HUDEP-2 (cell line): ENCODE data around the gene BCAR1.
"Not testable (repeated sequence)": the region's sequence is repeated elsewhere in the genome, so short reads cannot be mapped to it uniquely, and the experiment has no call there.

Experiments
- DNase-seq, 76 experiments: peaks; one replicate each; lab custom pipeline; 2025; ENCODE audit not compliant: unreplicated experiment in 76 of 76; lab: John Stamatoyannopoulos, UW

Gene BCAR1

DNA sequence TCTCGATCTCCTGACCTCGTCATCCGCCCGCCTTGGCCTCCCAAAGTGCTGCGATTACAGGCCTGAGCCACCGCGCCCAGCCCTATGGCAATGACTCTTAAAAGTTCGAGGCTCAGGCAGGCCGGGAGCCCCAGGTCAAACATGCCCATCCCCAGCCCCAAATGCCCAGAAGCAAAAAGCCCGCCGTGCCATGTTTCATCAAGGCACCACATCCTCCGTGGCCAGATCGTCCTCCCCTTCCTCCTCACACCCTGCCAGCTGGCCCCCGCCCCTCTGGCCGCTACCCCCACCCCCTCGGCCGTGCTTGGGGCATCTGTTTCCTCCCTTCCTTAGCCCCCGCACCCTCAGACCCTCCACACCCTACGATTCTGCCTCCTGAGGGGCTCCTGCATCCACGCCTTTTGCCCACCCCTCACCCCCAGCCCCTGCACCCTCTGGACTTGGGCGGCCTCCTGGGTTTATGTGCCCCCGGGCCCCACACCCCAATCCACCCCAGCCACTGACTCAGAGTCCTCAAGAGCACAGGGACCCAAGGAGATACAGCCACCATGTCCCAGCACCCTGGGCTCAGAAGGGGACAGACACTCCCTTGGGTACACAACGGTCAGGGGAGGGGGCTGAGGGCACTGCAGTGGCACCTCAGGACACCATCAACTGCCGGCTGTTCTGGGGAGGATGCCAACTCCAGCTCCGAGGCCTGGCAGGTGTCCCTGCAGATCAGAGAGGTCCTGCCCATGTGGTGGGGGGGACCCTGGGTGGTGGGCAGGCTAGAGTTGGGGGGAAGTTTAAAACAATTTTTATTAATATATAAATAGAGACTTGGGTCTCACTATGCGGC is 25.5 kb downstream of the BCAR1 start:
- no peak for DNase-seq

DNA sequence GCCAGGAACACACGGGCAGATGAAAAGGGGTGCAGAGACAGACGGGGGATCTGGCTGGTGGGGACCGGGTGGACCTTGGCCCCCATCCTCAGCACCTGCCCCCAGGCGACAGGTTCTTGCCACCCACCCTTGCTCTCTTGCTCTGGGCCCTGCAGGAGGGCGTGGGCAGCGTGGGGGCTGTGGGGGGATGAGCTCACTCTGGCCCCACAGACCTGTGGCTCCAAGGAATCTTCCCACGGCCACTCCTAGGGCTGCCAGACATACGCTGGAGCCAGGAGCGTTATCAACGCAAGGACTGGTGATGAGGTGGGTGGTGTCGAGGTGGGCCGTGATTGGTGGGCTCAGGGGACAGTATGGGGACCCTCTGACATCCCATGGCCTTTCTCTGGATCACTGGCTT is 26.3 kb downstream of the BCAR1 start:
- DNase-seq = no peak

DNA sequence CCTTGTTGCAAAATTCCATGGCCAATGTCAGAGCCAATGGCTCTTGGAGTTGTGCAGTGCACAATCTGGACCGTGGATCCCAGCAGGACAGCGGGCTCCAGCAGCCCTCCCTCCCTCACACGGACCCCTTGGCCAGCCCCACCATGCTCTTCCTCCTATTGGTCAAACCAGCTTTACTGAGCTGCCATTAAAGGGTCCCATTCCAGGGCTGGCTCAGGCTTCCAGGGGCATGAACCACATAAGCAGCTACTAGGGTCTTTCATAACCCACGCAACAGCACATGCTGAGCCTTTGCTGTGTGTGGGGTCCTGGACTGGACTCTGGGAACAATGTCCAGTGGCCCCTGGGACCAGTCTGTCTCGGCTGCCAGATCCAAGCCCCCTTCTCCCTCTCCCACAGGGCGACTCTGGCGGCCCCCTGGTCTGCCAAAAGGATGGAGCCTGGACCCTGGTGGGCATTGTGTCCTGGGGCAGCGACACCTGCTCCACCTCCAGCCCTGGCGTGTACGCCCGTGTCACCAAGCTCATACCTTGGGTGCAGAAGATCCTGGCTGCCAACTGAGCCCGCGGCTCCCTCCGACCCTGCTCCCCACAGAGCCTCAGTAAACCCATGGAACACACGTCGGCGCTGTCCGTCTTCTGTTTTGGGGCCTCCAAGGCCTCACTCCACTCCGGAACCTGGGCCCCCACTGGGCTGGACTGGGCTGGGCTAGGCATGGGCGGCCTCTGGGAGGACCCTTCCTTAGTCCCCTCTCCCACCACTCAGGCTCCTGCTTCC is 26.9 kb downstream of the BCAR1 start:
- DNase-seq = no peak

DNA sequence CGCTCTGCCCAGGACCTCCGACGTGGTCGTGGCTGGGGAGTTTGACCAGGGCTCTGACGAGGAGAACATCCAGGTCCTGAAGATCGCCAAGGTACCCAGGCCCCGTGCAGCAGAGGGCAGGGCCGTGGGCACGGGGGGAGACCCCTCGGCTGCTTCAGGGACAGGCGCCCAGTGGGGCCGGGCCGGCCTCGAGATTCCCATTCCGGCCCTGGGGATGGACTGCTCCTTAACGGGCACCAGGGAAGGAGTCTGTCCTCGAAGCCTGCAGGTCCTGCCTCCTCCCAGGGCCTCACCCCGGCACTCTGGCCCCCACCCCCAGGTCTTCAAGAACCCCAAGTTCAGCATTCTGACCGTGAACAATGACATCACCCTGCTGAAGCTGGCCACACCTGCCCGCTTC is 28.3 kb downstream of the BCAR1 start:
- DNase-seq = not testable (repeated sequence)

DNA sequence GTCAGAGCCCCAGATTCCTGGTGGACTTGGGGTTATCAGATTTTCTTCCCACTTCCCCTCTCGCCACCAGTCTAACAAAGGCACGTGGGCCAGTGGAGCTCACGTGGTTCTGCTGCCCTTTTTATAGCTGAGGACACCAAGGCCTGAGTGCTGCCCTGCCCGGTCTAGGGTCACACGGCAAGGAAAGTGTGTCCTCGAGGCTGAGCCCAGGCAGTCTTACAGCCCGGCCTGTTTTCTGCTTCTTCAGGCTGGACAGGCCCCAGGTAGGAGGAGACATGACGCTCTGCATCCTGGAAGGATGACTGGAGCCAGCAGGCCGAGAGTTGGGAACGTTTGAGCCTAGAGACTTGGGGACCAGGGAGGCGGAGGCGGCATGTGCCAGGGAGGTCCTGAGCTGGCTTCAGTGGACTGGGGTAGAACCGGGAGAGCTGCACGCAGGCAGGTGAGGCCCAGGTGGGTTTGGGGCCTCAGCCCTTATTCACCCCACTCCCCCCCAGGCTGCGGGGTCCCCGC is 29.1 kb downstream of the BCAR1 start:
- no peak for DNase-seq

DNA sequence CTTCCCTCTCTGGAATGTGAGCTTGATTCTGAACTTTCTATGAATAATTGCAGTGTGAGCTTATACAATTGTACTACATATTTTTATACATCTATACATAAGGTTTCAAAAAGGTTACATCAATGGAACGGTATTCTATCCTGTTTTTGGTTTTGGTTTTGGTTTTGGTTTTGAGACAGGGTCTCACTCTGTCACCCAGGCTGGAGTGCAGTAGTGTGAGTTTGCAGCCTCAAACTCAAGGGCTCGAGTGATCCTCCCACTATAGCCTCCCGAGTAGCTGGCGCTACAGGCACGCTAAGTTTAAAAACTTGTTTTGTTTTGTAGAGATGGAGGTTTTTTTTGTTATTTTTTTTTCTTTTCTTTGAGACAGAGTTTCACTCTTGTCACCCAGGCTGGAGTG is 31.6 kb downstream of the BCAR1 start:
- DNase-seq = no peak

DNA sequence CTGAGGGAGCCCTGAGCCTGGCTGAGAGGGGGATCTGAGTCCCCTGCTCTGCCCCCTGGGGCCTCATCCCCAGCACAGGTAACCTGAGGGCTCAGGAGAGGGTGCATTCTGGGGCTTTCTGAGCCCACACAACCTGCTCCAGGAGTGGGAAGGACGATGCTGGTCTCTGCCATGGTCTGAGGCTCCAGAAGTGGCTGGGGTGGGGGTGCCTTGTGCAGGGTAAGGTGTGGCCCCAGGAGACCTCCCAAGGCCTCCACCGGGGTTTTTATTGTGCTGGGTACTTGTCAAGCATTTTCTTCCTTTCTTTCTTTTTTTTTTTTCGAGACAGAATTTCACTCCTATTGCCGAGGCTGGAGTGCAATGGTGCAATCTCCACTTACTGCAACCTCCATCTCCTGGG is 32.3 kb downstream of the BCAR1 start:
- DNase-seq = no peak

DNA sequence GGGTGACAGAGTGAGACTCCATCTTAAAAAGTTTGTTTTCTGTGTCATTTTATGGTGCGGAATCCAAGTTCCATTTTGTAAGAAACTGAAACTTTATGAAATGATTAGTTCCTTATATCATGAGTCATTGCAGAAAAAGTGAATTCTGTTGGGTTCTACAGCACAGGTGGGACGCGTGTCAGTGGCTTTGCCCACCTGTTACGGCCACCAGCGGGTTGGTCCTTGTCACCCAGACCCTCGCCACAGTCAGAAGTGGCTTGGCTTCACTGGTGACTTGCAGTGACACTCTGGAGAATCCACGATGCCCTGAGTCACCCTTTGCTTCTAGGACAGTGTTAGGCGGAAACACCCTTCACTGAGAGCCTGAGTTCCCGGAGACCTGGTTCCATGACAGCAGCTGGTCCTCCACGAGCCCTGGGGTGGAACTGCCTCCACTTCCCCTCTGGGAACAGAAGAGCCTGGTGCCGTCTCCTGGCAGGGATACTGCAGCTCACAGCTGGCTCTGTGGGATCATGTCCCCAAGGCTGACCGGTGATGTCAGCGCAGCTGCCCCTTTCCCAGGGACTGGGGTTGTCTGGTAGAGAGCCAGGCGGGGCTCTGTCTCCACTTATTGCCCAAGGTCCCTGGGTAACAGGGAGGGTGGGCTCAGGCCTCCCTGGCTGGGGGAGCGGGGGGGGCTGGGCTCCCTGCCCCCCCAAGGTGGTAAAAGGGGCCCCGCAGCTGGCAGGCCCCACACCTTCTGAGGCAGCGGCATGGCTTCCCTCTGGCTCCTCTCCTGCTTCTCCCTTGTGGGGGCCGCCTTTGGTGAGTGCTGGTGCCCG is 33.0 kb downstream of the BCAR1 start, which contains the start of gene CTRB1:
Gene CTRB1, plus strand, starts transcription at position 733 of the 821 bp plus-strand sequence. Its CDS starts 20 bp downstream, at position 753.
- DNase-seq = no peak

DNA sequence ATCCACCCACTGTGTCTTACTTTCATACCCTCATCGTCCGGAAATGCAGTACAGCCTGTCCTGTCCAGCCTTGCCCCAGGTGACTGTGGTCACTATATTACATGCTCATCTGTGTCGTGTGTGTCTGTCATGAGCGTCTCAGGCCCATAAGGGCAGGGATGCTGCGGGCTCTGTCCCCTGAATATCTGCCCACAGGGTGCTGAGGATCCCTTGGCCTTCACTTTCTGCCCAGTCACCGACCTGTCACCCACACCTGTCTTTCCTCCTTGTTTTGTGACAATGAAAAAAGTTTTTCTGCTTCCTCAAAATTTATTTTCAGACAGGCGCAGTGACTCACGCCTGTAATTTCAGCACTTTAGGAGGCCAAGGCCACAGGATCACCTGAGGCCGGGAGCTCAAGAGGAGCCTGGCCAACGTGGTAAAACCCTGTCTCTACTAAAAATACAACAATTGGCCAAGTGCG is 34.0 kb downstream of the BCAR1 start:
- DNase-seq = no peak

DNA sequence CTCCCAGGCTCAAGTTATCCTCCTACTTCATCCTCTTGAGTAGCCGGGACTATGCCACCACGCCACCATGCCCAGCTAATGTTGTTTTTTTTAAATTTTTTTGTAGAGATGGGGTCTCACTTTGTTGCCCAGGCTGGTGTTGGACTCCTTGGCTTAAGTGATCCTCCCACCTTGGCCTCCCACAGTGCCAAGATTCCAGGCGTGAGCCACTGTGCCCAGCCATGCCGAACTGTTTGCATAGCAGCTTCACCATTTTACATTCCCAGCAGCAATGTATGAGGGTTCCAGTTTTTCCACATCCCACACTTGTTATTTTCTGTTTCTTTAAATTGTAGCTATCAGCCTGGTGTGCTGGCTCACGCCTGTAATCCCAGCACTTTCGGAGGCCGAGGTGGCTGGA is 34.8 kb downstream of the BCAR1 start:
- no peak for DNase-seq

DNA sequence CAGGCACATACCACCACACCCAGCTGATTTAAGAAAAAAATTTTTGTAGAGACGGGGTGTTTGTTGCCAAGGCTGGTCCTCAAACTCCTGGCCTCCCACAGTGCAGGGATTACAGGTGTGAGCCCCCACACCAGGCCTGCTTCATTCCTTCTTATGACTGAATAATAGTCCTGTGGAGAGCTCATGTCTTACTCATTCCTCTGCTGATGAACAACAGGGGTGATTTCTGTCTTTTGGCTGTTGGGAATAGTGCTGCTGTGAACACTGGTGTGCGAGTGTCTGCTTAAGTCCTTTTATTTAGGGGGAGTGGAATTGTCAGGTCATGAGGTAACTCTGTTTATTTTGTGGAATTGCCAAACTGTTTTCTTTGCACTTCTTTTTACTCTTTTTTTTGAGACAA is 35.3 kb downstream of the BCAR1 start:
- DNase-seq = no peak

DNA sequence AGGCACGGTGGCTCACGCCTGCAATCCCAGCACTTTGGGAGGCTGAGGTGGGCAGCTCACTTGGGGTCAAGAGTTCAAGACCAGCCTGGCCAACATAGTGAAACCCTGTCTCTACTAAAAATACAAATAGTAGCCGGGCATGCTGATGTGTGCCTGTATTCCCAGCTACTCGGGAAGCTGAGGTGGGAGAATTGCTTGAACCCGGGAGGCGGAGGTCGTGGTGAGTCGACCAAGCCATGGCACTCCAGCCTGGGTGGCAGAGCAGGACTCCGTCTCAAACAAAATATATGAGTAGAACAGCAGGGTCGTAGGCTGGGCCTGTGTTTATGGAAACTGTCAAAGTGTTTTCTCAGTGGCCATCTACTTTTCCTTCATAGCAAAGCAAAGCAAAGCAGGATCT is 40.1 kb downstream of the BCAR1 start:
- DNase-seq = not testable (repeated sequence)

DNA sequence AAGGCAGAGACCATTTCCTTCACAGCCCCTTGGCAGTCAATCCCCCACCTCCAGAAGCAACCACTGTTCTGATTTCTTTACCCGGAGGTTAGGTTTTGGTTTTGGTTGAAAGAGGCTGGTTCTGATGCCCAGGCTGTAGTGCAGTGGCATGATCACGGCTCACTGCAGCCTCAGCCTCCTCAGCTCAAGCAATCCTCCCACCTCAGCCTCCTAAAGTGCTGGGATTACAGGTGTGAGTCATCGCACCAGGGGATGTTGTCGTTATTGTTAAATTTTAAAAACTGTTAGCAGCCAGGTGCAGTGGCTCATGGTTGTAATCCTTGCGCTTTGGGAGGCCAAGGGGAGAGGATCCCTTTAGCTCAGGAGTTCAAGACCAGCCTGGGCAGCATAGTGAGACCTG is 41.5 kb downstream of the BCAR1 start:
- no peak for DNase-seq

DNA sequence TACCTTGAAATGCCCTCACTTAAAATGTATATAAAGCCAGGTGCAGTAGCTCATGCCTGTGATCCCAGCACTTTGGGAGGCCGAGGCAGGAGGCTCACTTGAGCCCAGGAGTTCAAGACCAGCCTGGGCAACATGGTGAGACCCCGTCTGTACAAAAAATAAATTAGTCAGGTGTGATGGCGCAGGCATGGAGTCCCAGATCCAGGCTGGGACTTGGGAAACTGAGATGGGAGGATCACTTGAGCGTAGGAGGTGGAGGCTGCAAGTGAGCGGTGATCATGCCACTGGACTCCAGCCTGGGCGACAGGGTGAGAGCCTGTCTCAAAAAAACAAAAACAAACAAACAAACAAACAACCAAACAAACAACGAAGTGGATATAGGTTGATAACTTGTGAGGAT is 41.9 kb downstream of the BCAR1 start:
- DNase-seq = not testable (repeated sequence)

DNA sequence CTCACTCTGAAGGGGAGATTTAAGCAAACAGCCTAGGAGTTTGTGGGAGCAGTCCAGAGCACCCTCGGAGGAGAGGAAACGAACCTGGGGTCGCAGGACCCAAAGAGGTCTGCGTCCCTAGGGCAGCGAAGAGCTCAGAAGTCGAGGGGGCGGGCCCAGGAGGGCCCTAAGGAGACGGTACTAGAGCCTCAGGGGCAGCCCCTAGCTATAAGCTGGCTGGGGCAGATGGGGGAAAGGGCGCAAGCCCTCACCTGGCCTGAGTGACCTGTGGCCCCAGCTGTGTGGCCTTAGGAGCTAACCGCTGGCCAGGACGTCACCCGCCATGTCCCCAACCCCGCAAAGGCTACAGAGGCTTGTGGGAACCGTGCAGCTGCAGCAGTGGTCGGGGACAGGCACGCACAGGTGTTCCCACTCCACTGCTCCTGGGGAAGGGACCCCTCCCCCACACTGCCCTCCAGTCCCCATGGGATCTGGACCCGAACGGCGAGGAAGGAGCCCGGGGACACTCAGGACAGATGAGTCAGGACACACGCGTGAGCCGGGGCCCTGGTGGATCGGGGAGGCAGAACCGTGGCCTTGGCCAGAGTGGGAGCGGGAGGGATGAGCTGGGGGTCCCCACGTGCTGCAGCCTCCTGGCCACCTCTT is 42.4 kb downstream of the BCAR1 start:
- no peak for DNase-seq

DNA sequence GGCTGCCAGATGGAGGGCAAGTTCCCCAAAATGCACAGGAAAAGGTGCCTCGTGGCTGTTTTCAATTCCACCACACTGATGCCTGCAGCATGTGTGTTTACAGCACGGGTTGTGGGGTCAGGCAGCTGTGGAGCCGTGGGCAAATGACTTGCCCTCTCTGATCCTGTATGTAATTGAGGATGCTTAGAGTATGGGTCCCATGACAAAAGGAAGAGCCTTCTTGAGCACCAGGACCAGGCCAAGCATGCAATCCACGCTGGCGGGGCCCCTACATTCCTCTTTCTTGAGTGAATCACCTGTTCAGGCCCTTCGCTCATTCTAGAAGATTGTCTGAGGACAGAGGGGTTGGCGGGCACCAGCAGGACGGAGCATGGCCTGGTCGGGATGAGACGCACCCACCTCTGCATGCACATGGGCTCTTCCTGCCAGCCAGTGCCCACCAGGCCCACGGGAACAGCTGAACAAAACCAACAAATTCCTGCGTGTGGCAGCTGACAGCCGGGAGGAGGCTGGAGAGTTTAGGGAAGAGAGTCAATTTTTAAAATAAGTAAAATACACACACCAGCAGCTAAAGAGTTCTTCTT is 43.1 kb downstream of the BCAR1 start:
- DNase-seq = no peak

DNA sequence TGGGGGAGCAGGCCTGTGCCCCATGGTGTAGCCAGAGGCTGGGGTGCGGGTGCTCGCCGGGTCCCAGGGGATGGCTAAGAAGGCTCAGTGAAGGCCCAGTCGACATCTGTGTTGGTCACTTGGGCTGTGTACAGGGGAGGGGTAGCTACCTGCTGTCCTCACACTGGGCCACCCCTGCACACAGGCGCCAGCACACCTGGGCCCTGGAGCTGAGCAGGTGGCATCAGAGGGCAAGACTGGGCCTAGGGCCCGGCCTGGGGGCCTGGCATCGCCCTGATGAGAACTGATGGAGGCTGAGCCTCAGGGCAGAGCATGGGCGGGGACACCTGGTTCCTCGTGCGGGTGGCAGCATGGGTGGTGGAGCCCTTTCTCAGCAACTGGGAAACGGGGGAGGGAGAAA is 43.6 kb downstream of the BCAR1 start:
- no peak for DNase-seq

DNA sequence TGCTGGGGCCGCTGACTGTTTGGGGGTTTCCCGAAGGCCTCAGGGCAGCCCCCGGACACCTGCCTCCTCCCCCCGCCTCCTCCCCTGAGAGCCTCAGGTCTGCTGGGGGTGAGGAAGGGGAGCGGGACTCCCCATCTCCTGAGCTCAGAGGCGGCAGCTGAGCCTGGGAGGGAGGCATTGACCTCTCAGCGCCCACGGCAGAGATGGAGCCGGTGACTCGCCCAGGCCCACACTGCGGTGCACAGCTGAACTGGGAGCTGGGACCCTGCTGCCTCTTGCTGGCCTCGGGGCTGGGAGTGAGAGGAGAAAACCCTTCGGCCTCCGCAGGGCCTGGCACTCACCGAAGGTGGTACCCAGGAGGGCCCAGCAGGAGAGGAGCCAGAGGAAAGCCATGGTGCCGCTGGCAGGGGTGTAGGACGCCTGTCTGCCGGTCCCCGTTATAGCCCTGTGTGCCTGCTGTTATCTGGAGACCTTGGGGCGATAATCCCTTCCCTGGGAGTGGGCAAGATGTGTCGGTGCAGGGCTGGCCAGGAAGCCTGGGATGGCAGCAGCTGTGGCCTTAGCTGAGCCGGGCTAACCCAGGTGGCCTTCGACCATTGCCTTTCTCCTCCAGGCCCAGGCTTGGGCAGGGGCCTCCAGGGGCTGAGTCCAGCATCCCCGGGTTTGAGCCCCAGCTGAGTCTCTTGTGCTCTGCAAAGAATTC is 44.5 kb downstream of the BCAR1 start, which contains the start of gene CTRB2:
Gene CTRB2, minus strand, starts transcription at position 413 of the 703 bp plus-strand sequence. Its CDS starts 20 bp downstream, at position 393.
- DNase-seq = no peak
